Embryonic facial prominence (tissue), 1 donor: ENCODE data around the gene KBTBD2.
A peak's percentile ranks its signal among the peaks of the same experiment; 100 is the strongest.
"Not testable (repeated sequence)": the region's sequence is repeated elsewhere in the genome, so short reads cannot be mapped to it uniquely, and the experiment has no call there.

Experiments
- DNase-seq: peaks from one replicate; pipeline ENCODE4 v3.0.0-alpha.2; 2016; ENCODE audit errors: extremely low spot score

KBTBD2 gene

GRCh38 chr7:32893207-32893524 lies 1.6 kb upstream of the KBTBD2 start:
- DNase-seq = no peak

- peak; percentile 71 for DNase-seq
These were observed 1.1 kb upstream of the KBTBD2 start for GRCh38 chr7:32892521-32893206.

- peak; percentile 96 for DNase-seq
These were observed 400 bp upstream of the KBTBD2 start for GRCh38 chr7:32891800-32892520.

GRCh38 chr7:32890793-32891042 lies 842 bp downstream of the KBTBD2 start:
- DNase-seq = no peak

GRCh38 chr7:32890010-32890792 lies 1.4 kb downstream of the KBTBD2 start:
- peak; percentile 71 for DNase-seq

- no peak for DNase-seq
These were observed 3.1 kb downstream of the KBTBD2 start for GRCh38 chr7:32888505-32888904.

GRCh38 chr7:32887395-32887794 lies 4.2 kb downstream of the KBTBD2 start:
- no peak for DNase-seq

- DNase-seq = no peak
These were observed 10.2 kb downstream of the KBTBD2 start for GRCh38 chr7:32881074-32881982.

- no peak for DNase-seq
These were observed 12.1 kb downstream of the KBTBD2 start for GRCh38 chr7:32879460-32879859.

GRCh38 chr7:32878023-32878422 lies 13.5 kb downstream of the KBTBD2 start:
- not testable (repeated sequence) for DNase-seq

GRCh38 chr7:32872421-32872820 lies 19.1 kb downstream of the KBTBD2 start:
- DNase-seq = no peak

- DNase-seq = no peak
These were observed 19.8 kb downstream of the KBTBD2 start for GRCh38 chr7:32871624-32872371.

- DNase-seq = no peak
These were observed 21.3 kb downstream of the KBTBD2 start for GRCh38 chr7:32870298-32870697.

GRCh38 chr7:32869716-32870115 lies 21.8 kb downstream of the KBTBD2 start:
- DNase-seq = no peak

GRCh38 chr7:32868116-32868515 lies 23.4 kb downstream of the KBTBD2 start:
- DNase-seq = no peak

- no peak for DNase-seq
These were observed 26.0 kb downstream of the KBTBD2 start for GRCh38 chr7:32865448-32866030.

GRCh38 chr7:32863872-32864271 lies 27.7 kb downstream of the KBTBD2 start:
- not testable (repeated sequence) for DNase-seq

- DNase-seq = no peak
These were observed 31.5 kb downstream of the KBTBD2 start for GRCh38 chr7:32860090-32860489.

GRCh38 chr7:32858648-32859047 lies 32.9 kb downstream of the KBTBD2 start:
- DNase-seq = no peak

GRCh38 chr7:32857063-32857462 lies 34.5 kb downstream of the KBTBD2 start:
- not testable (repeated sequence) for DNase-seq
